Chondrocyte (in vitro differentiated cells): ENCODE data around the gene PLS3. TPM values are rescaled to one million over a fixed set of nuclear protein-coding genes. Genes with fewer than 3 reads are reported as not detected.

Experiments used
- DNase-seq: peaks from one replicate; pipeline ENCODE4 v3.0.0; 2021; ENCODE audit warnings: mixed read lengths, low spot score
- H3K27ac Mint-ChIP-seq: one replicate; pipeline ENCODE4 v1.8.0; 2021; ENCODE audit warnings: mild to moderate bottlenecking, moderate library complexity, mixed read lengths; ENCODE audit not compliant: unreplicated experiment
- H3K27me3 Mint-ChIP-seq: 2 replicates; pipeline ENCODE4 v1.8.0; 2021; ENCODE audit warnings: low read depth, mixed read lengths
- H3K36me3 Mint-ChIP-seq: 2 replicates; pipeline ENCODE4 v1.8.0; 2021; ENCODE audit warnings: low read depth, mixed read lengths
- H3K4me1 Mint-ChIP-seq: 2 replicates; pipeline ENCODE4 v1.8.0; 2021; ENCODE audit warnings: low read depth, mild to moderate bottlenecking, mixed read lengths
- H3K4me3 Mint-ChIP-seq: one replicate; pipeline ENCODE4 v1.8.0; 2021; ENCODE audit warnings: mild to moderate bottlenecking, moderate library complexity, mixed read lengths; ENCODE audit not compliant: unreplicated experiment
- H3K9me3 Mint-ChIP-seq: 2 replicates; pipeline ENCODE4 v1.8.0; 2021; ENCODE audit warnings: low read depth, mixed read lengths
- CTCF ChIP-seq: fragments of 200-600 bp; sonication (generic); IDR thresholded peaks from 2 replicates; pipeline ENCODE4 v1.5.0; 2021; ENCODE audit warnings: antibody characterized with exemption, mild to moderate bottlenecking, moderate library complexity
- total RNA-seq: library from RNA; stranded (reverse); gene quantifications from 3 replicates; pipeline ENCODE4 v1.2.1, GENCODE V29; 2021

The PLS3 gene
- total RNA-seq, 1 donor from 2014 or later: 660 TPM

GRCh38 chrX:115560211-115560977 lies 580 bp upstream of the PLS3 start:
- H3K27ac Mint-ChIP-seq: peak overlapping the region; percentile 99
- H3K4me1 Mint-ChIP-seq: peaks cover 44% of the 10 kb centered on the region
- peaks cover 2% of the 10 kb centered on the region for H3K36me3 Mint-ChIP-seq
- no peak for TF ChIP-seq CTCF
- no peak for DNase-seq
- H3K4me3 Mint-ChIP-seq: peak overlapping the region; percentile 99
- H3K27me3 Mint-ChIP-seq: no peaks in the 10 kb centered on the region
- H3K9me3 Mint-ChIP-seq: no peaks in the 10 kb centered on the region

- Mint-ChIP-seq H3K4me1 (peaks cover 56% of the 10 kb centered on the region), H3K36me3 (peaks cover 4% of the 10 kb centered on the region), H3K4me3 (peak overlapping the region; percentile 99), H3K9me3 (no peaks in the 10 kb centered on the region), H3K27me3 (no peaks in the 10 kb centered on the region), H3K27ac (peak overlapping the region; percentile 99)
- peak; percentile 90 for DNase-seq
- TF ChIP-seq CTCF: peak; percentile 68
These were observed 868 bp downstream of the PLS3 start for GRCh38 chrX:115561605-115562479.

GRCh38 chrX:115562480-115562847 lies 1.5 kb downstream of the PLS3 start:
- Mint-ChIP-seq H3K36me3 (peaks cover 6% of the 10 kb centered on the region), H3K4me3 (peak overlapping the region; percentile 99), H3K27me3 (no peaks in the 10 kb centered on the region), H3K4me1 (peaks cover 62% of the 10 kb centered on the region), H3K9me3 (no peaks in the 10 kb centered on the region), H3K27ac (peak overlapping the region; percentile 99)
- TF ChIP-seq CTCF: no peak
- no peak for DNase-seq

GRCh38 chrX:115563633-115564162 lies 2.7 kb downstream of the PLS3 start:
- peaks cover 69% of the 10 kb centered on the region for H3K4me1 Mint-ChIP-seq
- peak overlapping the region; percentile 99 for H3K4me3 Mint-ChIP-seq
- DNase-seq: no peak
- H3K27me3 Mint-ChIP-seq: no peaks in the 10 kb centered on the region
- H3K27ac Mint-ChIP-seq: peak overlapping the region; percentile 99
- no peaks in the 10 kb centered on the region for H3K9me3 Mint-ChIP-seq
- peak; percentile 74 for TF ChIP-seq CTCF
- H3K36me3 Mint-ChIP-seq: peaks cover 10% of the 10 kb centered on the region

- no peak for TF ChIP-seq CTCF
- peak overlapping the region; percentile 99 for H3K4me3 Mint-ChIP-seq
- no peak for DNase-seq
- no peaks in the 10 kb centered on the region for H3K27me3 Mint-ChIP-seq
- peak overlapping the region; percentile 99 for H3K27ac Mint-ChIP-seq
- H3K36me3 Mint-ChIP-seq: peaks cover 13% of the 10 kb centered on the region
- no peaks in the 10 kb centered on the region for H3K9me3 Mint-ChIP-seq
- H3K4me1 Mint-ChIP-seq: peaks cover 75% of the 10 kb centered on the region
These were observed 3.3 kb downstream of the PLS3 start for GRCh38 chrX:115564243-115564642.
